Activated T-cell treated with anti-CD3 and anti-CD28 coated beads for 48 hours (primary cell): ENCODE measurements around the gene LSMEM2.
A peak's percentile ranks its signal among the peaks of the same experiment; 100 is the strongest.
"Not testable (repeated sequence)": the region's sequence is repeated elsewhere in the genome, so short reads cannot be mapped to it uniquely, and the experiment has no call there.

Source experiments
- DNase-seq: peaks from one replicate; pipeline ENCODE4 v3.0.0-alpha.2; 2020; ENCODE audit warnings: low read depth

Gene LSMEM2

DNA sequence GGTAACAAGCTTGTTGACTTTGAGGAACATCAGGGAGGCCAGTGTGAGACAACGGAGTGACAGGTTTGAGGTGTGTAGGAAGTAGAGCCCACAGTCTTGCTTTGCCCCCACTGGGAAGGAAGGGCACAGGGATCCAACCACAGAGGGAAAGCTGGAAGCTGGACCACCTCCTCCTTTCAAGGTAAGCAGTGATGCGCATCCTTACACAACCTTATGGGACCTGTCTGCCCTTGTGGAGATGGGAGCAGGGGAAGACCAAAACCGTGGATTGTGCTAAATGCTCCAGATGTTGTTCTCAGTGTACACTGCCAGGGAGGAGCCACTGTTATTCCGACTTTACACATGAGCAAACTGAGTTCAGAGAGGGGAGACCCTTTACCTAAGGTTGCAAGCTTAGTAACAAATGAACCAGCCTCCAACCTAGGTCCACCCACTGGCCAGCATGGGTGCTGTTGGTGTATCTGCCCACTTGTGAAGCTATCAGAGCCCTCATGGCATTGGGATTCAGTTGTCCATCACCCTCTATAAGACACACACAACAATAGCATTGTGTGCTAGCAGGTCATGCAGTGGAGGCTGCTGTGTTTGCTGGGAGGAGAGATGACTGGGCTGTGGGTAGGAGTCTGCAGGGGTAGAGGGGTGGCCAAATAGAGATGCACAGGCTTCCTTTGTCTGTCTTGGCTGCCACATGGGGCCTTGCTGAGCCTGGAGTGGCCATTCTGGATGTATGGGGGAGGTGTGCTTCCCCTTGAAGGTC is 586 bp upstream of the LSMEM2 start:
- DNase-seq = no peak

DNA sequence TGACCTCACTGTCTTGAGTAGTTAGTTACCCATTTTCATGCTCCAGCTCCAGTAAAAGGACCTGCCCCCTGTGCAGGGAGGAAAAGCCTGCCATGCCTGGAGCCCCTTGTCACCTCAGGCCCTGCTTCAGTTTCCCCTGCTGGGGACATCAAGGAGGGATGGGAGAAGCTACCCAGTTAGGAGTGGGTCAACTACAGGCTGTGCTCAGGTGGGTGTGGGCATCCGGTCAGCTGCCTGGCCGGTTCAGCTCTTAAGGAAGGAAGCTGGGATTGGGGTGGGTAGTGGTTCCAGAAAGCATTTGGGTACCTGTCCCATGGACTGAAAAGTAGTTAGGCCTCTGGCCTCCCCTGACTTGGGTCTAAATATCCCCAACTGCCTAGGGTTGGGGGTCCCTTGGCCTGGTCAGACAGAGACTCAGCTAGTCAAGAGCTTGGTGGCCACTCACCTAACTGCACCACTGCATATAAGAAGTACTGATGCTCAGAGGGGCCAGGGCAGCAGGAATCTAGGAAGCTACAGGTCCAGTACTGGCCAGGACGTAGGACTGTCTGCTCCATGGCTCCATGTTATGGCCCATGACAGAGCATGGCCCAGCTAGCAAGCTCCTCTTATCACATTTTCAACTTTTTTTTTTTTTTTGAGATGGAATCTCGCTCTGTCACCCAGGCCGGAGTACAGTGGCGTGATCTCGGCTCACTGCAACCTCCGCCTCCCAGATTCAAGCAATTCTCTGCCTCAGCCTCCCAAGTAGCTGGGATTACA is 549 bp downstream of the LSMEM2 start:
- DNase-seq = no peak

DNA sequence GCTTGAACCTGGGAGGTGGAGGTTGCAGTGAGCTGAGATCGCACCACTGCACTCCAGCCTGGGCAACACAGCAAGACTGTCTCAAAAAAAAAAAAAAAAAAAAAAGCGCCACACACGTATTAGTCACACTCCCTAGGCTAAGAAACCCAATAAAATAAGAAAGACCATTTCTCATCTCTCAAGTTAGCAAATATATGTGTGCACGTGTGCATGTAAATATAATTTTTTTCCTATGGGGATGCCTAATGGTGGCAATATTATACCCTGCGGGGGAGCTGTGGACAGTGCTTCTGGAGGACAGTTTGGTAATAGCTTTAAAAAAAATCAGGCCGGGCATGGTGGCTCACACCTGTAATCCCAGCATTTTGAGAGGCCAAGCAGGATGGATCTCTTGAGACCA is 5.2 kb downstream of the LSMEM2 start:
- DNase-seq = not testable (repeated sequence)

DNA sequence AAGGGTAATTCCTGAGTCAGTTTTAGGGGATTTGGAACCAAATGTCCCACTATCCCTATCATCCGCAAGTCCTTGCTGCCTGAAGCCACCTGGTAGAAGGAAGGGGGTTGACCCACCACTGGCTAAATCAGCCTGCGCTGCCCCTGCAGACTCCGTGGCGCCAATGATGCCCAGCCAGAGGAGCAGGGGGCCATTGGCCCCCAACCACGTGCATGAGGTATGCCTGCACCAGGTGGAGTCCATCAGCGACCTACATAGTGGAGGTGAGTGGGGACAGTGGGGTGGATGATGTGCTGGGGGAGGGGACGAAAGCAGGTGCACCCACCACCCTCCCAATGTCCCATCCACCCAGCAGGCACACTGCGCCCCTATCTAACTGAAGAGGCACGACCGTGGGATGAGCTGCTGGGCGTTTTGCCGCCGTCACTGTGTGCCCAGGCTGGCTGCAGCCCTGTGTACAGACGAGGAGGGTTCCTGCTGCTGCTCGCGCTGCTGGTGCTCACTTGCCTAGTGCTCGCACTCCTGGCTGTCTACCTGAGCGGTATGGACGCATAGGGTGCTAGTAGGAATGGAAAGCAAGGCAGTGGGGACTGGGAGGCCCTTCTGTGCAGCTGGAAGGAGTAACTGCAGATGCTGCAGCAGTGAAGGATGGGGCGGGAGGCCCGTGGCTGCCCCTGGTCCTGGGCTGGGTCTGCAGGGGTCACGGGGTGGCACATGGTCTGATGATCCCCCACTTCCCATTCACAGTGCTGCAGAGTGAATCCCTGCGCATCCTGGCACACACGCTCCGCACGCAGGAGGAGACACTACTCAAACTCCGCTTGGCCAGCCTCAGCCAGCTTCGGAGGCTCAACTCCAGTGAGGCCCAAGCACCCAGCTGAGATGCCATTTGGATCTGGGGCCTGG is 7.7 kb downstream of the LSMEM2 start:
- no peak for DNase-seq

GRCh38 chr3:50287262-50287661 is 8.4 kb downstream of the LSMEM2 start:
- DNase-seq = no peak

GRCh38 chr3:50288387-50289007 is 9.6 kb downstream of the LSMEM2 start:
- DNase-seq = no peak

- DNase-seq = no peak
Observed at GRCh38 chr3:50289130-50289529, 10.2 kb downstream of the LSMEM2 start.

GRCh38 chr3:50290161-50290641 is 11.3 kb downstream of the LSMEM2 start:
- DNase-seq = no peak

GRCh38 chr3:50292159-50293078 is 13.5 kb downstream of the LSMEM2 start, which contains the start of gene IFRD2:
IFRD2 (minus strand) TSS chr3:50292429; CDS start chr3:50292274, 155 bp downstream.
- peak; percentile 93 for DNase-seq

DNA sequence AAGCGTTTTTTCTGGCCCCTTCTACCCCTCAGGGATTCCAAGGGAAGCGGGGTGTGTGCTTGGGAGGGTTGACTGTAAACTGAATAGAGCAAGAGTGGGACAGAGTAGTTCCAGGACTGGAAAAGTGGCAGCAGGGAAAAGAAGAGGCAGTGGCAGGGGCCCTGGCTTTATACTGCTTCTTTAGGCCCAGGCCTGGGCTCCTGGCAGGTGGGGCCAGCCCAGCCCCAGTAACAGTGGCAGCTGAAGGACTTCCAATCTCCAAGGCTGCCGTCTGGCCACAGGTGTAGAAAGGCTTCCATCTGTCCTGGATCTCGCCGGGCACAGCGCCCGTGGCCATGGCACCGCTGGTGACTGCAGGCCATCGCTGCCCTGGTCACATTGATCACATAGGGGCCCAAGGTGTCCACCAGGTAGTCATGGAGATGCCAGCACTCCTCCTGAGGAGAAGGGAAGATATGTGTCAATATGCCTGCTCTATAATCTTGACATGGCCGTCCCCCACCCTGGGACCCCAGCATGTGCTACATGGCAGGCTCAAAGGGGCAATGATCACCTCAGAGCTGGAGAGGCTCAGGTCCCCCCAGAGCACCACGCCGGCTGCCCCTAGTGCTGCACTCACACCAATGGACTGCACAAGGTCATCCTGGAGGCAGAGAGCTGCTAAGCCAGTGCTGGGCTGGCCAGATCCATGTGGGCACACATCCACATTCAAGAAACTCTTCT is 14.4 kb downstream of the LSMEM2 start:
- no peak for DNase-seq

DNA sequence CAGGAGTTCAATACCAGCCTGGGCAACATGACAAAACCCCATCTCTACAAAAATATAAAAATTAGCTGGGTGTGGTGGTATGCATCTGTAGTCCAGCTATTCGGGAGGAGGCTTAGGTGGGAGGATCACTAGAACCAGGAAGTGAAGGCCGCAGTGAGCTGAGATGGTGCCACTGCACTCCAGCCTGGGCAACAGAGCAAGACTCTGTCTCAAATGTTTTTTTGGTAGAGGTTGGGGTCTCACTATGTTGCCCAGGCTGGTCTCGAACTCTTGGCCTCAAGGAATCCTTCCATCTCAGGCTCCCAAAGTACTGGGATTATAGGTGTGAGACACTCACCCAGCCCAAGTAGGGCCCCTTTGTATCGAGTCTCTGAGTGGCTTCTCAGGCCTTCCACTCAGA is 15.2 kb downstream of the LSMEM2 start:
- DNase-seq = no peak

- DNase-seq = no peak
Observed at GRCh38 chr3:50294492-50295403, 15.9 kb downstream of the LSMEM2 start.

- no peak for DNase-seq
Observed at GRCh38 chr3:50295553-50296431, 16.9 kb downstream of the LSMEM2 start.

DNA sequence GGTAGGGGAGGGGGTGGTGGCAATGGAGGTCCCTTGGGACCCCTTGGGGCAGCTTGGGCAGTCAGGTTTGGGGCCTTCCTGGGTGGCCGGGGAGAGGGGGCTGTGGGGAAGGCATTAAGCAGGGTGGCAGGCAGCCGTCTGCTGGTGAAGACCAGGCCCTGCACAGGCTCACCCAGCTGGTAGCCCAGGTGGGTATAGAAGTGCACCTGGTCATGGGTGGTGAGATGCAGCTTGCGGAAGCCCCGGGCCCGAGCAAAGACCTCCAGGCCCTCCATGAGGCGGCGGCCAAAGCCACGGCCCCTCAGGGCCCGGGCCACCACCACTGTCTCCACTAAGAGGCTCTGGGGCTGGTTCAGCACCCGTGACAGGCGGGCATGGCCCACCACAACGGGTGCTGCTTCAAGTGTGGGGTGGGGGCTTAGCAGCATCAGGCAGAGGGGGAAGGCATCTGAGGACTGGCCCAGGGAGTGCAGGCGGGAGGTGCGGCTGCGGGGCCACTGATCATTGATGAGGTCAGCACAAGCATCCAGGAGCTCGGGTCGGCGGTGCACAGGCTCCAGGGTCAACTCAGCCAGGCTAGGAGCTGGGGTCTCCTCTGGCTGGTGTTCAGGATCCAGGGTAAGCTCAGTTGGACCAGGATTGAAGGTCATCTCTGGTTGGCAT is 18.0 kb downstream of the LSMEM2 start:
- no peak for DNase-seq

- no peak for DNase-seq
Observed at GRCh38 chr3:50297384-50297775, 18.5 kb downstream of the LSMEM2 start.

- DNase-seq = no peak
Observed at GRCh38 chr3:50297896-50298725, 19.2 kb downstream of the LSMEM2 start.
